WTC11 (cell line): Measurements from ENCODE around the gene PSMD12. TPM values are rescaled to one million over a fixed set of nuclear protein-coding genes. Genes with fewer than 3 reads are reported as not detected.
"Not testable (repeated sequence)": the region's sequence is repeated elsewhere in the genome, so short reads cannot be mapped to it uniquely, and the experiment has no call there.

Experiments
- ATAC-seq: fragments of 200-7000 bp; cut with Tn5 transposase; 2 replicates; pipeline ENCODE4 v1.10.0; 2021; ENCODE audit warnings: mild to moderate bottlenecking, moderate library complexity
- CTCF ChIA-PET: fragments of 300-600 bp; sonication (Branson Sonifier 250); formaldehyde crosslinking; loops from one replicate; lab custom pipeline; 2021; ENCODE audit warnings: antibody characterized with exemption; lab: Charles Lee
- POLR2A ChIA-PET: fragments of 350-600 bp; sonication (Branson Sonifier 250); formaldehyde crosslinking; loops from one replicate; lab custom pipeline; 2021; ENCODE audit warnings: antibody characterized with exemption; lab: Charles Lee
- DNase-seq: peaks from one replicate; pipeline ENCODE4 v3.0.0; 2021; ENCODE audit warnings: low spot score
- H3K27ac Mint-ChIP-seq: 2 replicates; pipeline ENCODE4 v1.8.0; 2021; ENCODE audit warnings: mixed read lengths
- H3K27me3 Mint-ChIP-seq: 2 replicates; pipeline ENCODE4 v1.8.0; 2021; ENCODE audit warnings: low read depth, mild to moderate bottlenecking, moderate library complexity, mixed read lengths
- H3K36me3 Mint-ChIP-seq: 2 replicates; pipeline ENCODE4 v1.8.0; 2021; ENCODE audit warnings: mixed read lengths
- H3K4me1 Mint-ChIP-seq: 2 replicates; pipeline ENCODE4 v1.8.0; 2022; ENCODE audit warnings: mixed read lengths
- H3K4me3 Mint-ChIP-seq: 2 replicates; pipeline ENCODE4 v1.8.0; 2021; ENCODE audit warnings: mild to moderate bottlenecking, moderate library complexity, mixed read lengths
- H3K9me3 Mint-ChIP-seq: 2 replicates; pipeline ENCODE4 v1.8.0; 2021; ENCODE audit warnings: mixed read lengths
- ATF2 ChIP-seq: sonication (generic); formaldehyde crosslinking; IDR thresholded peaks from 2 replicates; pipeline ENCODE4 v1.8.1; 2022; ENCODE audit warnings: low read depth, missing genetic modification reagents, borderline replicate concordance
- ATF6 ChIP-seq: sonication (generic); formaldehyde crosslinking; IDR thresholded peaks from 2 replicates; pipeline ENCODE4 v1.8.1; 2023; ENCODE audit warnings: mild to moderate bottlenecking, missing genetic modification reagents
- E2F1 ChIP-seq: sonication (generic); formaldehyde crosslinking; IDR thresholded peaks from 2 replicates; pipeline ENCODE4 v1.8.0; 2022; ENCODE audit warnings: mild to moderate bottlenecking, missing genetic modification reagents
- JUN ChIP-seq: sonication (generic); formaldehyde crosslinking; IDR thresholded peaks from 2 replicates; pipeline ENCODE4 v1.8.0; 2023; ENCODE audit warnings: mild to moderate bottlenecking, missing genetic modification reagents
- MXD4 ChIP-seq: fragments of 250-450 bp; sonication (Bioruptor Pico); IDR thresholded peaks from 2 replicates; pipeline ENCODE4 v1.8.0; 2021; ENCODE audit warnings: mild to moderate bottlenecking, moderate library complexity, borderline replicate concordance
- MYBL2 ChIP-seq: sonication (generic); formaldehyde crosslinking; IDR thresholded peaks from 2 replicates; pipeline ENCODE4 v1.8.1; 2023; ENCODE audit warnings: mild to moderate bottlenecking, moderate library complexity, missing genetic modification reagents
- NFATC4 ChIP-seq: fragments of 250-450 bp; sonication (Bioruptor Pico); IDR thresholded peaks from 2 replicates; pipeline ENCODE4 v1.9.0; 2021; ENCODE audit warnings: mild to moderate bottlenecking
- NFE2L1 ChIP-seq: sonication (generic); formaldehyde crosslinking; IDR thresholded peaks from 2 replicates; pipeline ENCODE4 v1.8.1; 2023; ENCODE audit warnings: missing genetic modification reagents
- RORB ChIP-seq: fragments of 250-450 bp; sonication (Bioruptor Pico); IDR thresholded peaks from 2 replicates; pipeline ENCODE4 v1.9.0; 2021; ENCODE audit warnings: mild to moderate bottlenecking
- SMAD4 ChIP-seq: sonication (generic); formaldehyde crosslinking; IDR thresholded peaks from 2 replicates; pipeline ENCODE4 v1.8.0; 2022; ENCODE audit warnings: mild to moderate bottlenecking, missing genetic modification reagents
- TCF7 ChIP-seq: sonication (generic); formaldehyde crosslinking; IDR thresholded peaks from 2 replicates; pipeline ENCODE4 v1.8.0; 2022; ENCODE audit warnings: mild to moderate bottlenecking, low read depth, missing genetic modification reagents, moderate library complexity
- USF2 ChIP-seq: sonication (generic); formaldehyde crosslinking; IDR thresholded peaks from 2 replicates; pipeline ENCODE4 v1.8.1; 2023; ENCODE audit warnings: mild to moderate bottlenecking, missing genetic modification reagents, moderate library complexity
- ZNF138 ChIP-seq: sonication (generic); formaldehyde crosslinking; conservative IDR thresholded peaks from 2 replicates; pipeline ENCODE4 v1.8.1; 2022; ENCODE audit warnings: mild to moderate bottlenecking, moderate library complexity, missing genetic modification reagents
- ZNF219 ChIP-seq: sonication (generic); formaldehyde crosslinking; IDR thresholded peaks from 2 replicates; pipeline ENCODE4 v1.8.0; 2023; ENCODE audit warnings: missing genetic modification reagents, mild to moderate bottlenecking, borderline replicate concordance
- ZNF281 ChIP-seq: sonication (generic); formaldehyde crosslinking; IDR thresholded peaks from 2 replicates; pipeline ENCODE4 v1.8.0; 2023; ENCODE audit warnings: mild to moderate bottlenecking, missing genetic modification reagents
- ZNF396 ChIP-seq: fragments of 250-450 bp; sonication (Bioruptor Pico); IDR thresholded peaks from 2 replicates; pipeline ENCODE4 v1.8.0; 2021; ENCODE audit warnings: mild to moderate bottlenecking, moderate library complexity, borderline replicate concordance
- ZNF532 ChIP-seq: fragments of 250-450 bp; sonication (Bioruptor Pico); IDR thresholded peaks from 2 replicates; pipeline ENCODE4 v1.9.0; 2021; ENCODE audit warnings: mild to moderate bottlenecking, borderline replicate concordance
- total RNA-seq: library from RNA; stranded (reverse); gene quantifications from 3 replicates; pipeline ENCODE4 v1.2.3, GENCODE V29; 2021

Gene PSMD12
- total RNA-seq, 1 experiment from 2014 or later: 66.9 TPM

GRCh38 chr17:67347826-67348225 lies 18.6 kb downstream of the PSMD12 start (continued):
- no peak for TF ChIP-seq E2F1 (CRISPR knock-in tag)
- no peak for TF ChIP-seq MXD4 (CRISPR knock-in tag)
- no peak for TF ChIP-seq ZNF219
- no peak for TF ChIP-seq MYBL2 (CRISPR knock-in tag)
- TF ChIP-seq ZNF138 (CRISPR knock-in tag): no peak
- no peak for TF ChIP-seq USF2

- Mint-ChIP-seq H3K36me3 (peaks cover 74% of the 10 kb centered on the region), H3K9me3 (no peaks in the 10 kb centered on the region), H3K4me3 (no peak overlapping the region), H3K4me1 (no peaks in the 10 kb centered on the region), H3K27ac (peak overlapping the region; percentile 33; the same call in 1 of the 2 replicates), H3K27me3 (no peaks in the 10 kb centered on the region)
- no peak for DNase-seq
- no peak for ATAC-seq
- ChIA-PET POLR2A (no interaction called here), CTCF (no interaction called here)
- TF ChIP-seq NFE2L1 (CRISPR knock-in tag): no peak
- no peak for TF ChIP-seq TCF7 (CRISPR knock-in tag)
Measured at GRCh38 chr17:67343237-67343636, 23.1 kb downstream of the PSMD12 start.

GRCh38 chr17:67338353-67338752 lies 28.0 kb downstream of the PSMD12 start:
- DNase-seq, H3K4me3 Mint-ChIP-seq, H3K27ac Mint-ChIP-seq, H3K9me3 Mint-ChIP-seq, ATAC-seq, H3K27me3 Mint-ChIP-seq, H3K4me1 Mint-ChIP-seq: not testable (repeated sequence)
- peaks cover 35% of the 10 kb centered on the region for H3K36me3 Mint-ChIP-seq
- CTCF ChIA-PET: interaction anchor here (1.0 to 1.3 kb wide), 2 partner anchors 21 to 117 kb away, joined by 3 to 4 read pairs; no protein-coding TSS in a partner anchor
- POLR2A ChIA-PET: interaction anchor here (0.6 kb wide), 1 partner anchor 123 kb away, joined by 4 read pairs; no protein-coding TSS in a partner anchor

GRCh38 chr17:67336859-67337258 lies 29.5 kb downstream of the PSMD12 start:
- Mint-ChIP-seq H3K4me1 (peaks cover 5% of the 10 kb centered on the region; the same call in 1 of the 2 replicates), H3K36me3 (peaks cover 21% of the 10 kb centered on the region), H3K4me3 (no peak overlapping the region), H3K9me3 (peaks cover 4% of the 10 kb centered on the region; the same call in 1 of the 2 replicates), H3K27ac (peak overlapping the region; percentile 66; the same call in 1 of the 2 replicates), H3K27me3 (no peaks in the 10 kb centered on the region)
- DNase-seq (no peak), ATAC-seq (no peak)
- CTCF ChIA-PET: interaction anchor here (1.3 kb wide), 1 partner anchor 23 kb away, joined by 3 read pairs; no protein-coding TSS in a partner anchor
- POLR2A ChIA-PET: interaction anchor here (0.7 kb wide), 1 partner anchor 1000 kb away, joined by 3 read pairs; no protein-coding TSS in a partner anchor
- TF ChIP-seq RORB (CRISPR knock-in tag): no peak
- TF ChIP-seq JUN (CRISPR knock-in tag): no peak
- TF ChIP-seq MYBL2 (CRISPR knock-in tag): no peak
- no peak for TF ChIP-seq ZNF396 (CRISPR knock-in tag)
- TF ChIP-seq SMAD4 (CRISPR knock-in tag): no peak
- no peak for TF ChIP-seq ZNF281 (CRISPR knock-in tag)
- no peak for TF ChIP-seq TCF7 (CRISPR knock-in tag)
- TF ChIP-seq ZNF138 (CRISPR knock-in tag): no peak
- no peak for TF ChIP-seq ZNF532 (CRISPR knock-in tag)
- no peak for TF ChIP-seq ATF2 (CRISPR knock-in tag)
- TF ChIP-seq NFATC4 (CRISPR knock-in tag): no peak
- no peak for TF ChIP-seq ATF6 (CRISPR knock-in tag)
